Ishikawa (cell line): Measurements from ENCODE around the gene CAMK2D.

ENCODE experiments used
- CEBPB ChIP-seq: IDR thresholded peaks from 2 replicates; pipeline ENCODE4 v1.6.1; 2012
- CREB1 ChIP-seq: IDR thresholded peaks from 2 replicates; pipeline ENCODE4 v1.6.1; 2012; ENCODE audit warnings: low read depth
- EGR1 ChIP-seq: IDR thresholded peaks from 2 replicates; pipeline ENCODE4 v1.6.1; 2012
- EP300 ChIP-seq: IDR thresholded peaks from 2 replicates; pipeline ENCODE4 v1.6.1; 2012; ENCODE audit warnings: borderline replicate concordance
- FOXM1 ChIP-seq: IDR thresholded peaks from 2 replicates; pipeline ENCODE4 v1.6.1; 2012; ENCODE audit warnings: low read depth, borderline replicate concordance
- NFIC ChIP-seq: IDR thresholded peaks from 2 replicates; pipeline ENCODE4 v1.6.1; 2012
- RAD21 ChIP-seq: IDR thresholded peaks from 2 replicates; pipeline ENCODE4 v1.6.1; 2012; ENCODE audit warnings: low read depth
- TAF1 ChIP-seq: IDR thresholded peaks from 2 replicates; pipeline ENCODE4 v1.6.1; 2012; ENCODE audit warnings: low read depth, mild to moderate bottlenecking
- TCF12 ChIP-seq: IDR thresholded peaks from 2 replicates; pipeline ENCODE4 v1.6.1; 2012; ENCODE audit warnings: low read depth
- TEAD4 ChIP-seq: IDR thresholded peaks from 2 replicates; pipeline ENCODE4 v1.6.1; 2012
- YY1 ChIP-seq: IDR thresholded peaks from 2 replicates; pipeline ENCODE4 v1.6.1; 2012; ENCODE audit warnings: low read depth
- ZBTB7A ChIP-seq: IDR thresholded peaks from 2 replicates; pipeline ENCODE4 v1.6.1; 2012; ENCODE audit warnings: low read depth
- TF ChIP-seq, protein P1 (sequence below): IDR thresholded peaks from 2 replicates; pipeline ENCODE4 v1.6.1; 2012
- TF ChIP-seq, protein P2 (sequence below): IDR thresholded peaks from 2 replicates; pipeline ENCODE4 v1.6.1; 2012; ENCODE audit warnings: low read depth, mild to moderate bottlenecking
- TF ChIP-seq, protein P3 (sequence below): IDR thresholded peaks from 2 replicates; pipeline ENCODE4 v1.6.1; 2012

CAMK2D gene

DNA sequence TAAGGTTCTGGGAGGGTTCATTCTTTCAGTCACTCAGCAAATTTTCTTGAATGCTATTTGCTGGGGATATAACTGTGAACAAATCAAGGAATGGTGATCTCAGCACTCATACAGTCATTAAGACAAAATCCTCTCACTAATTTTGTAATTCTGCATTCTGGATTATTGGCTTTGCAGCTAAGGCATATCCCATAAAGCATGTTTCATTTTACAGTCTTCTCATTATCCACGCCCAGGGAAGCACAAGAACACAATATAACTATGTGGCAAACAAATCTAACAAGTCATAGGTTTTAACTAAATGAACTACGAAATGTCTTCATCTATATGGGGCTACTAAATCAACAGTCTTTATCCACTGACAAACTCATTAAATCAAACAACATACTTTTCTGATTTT, 139.9 kb downstream of the CAMK2D start:
- TF ChIP-seq EP300 = no peak

DNA sequence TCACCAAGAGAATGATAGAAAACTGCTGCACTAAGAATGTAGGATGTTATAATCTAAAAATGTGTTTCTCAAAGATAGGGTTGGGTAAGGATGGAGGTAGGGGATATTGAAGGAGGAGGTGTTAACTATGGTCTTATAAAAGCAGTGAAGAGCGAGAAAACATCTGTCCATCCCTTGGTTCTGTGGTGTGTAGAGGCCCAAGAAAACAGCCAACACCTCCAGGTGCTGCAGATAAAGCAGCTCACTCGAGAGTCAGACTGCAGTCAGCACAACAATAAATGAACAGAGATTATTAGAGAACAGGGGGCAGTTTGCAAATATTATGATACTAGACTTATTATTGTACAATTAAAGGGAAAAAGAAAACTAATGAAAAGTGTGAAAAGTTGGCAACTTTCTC, 141.5 kb downstream of the CAMK2D start:
- TF ChIP-seq TEAD4 = no peak
- no peak for TF ChIP-seq EGR1
- no peak for TF ChIP-seq RAD21
- TF ChIP-seq CREB1 = no peak
- TF ChIP-seq TAF1 = no peak

DNA sequence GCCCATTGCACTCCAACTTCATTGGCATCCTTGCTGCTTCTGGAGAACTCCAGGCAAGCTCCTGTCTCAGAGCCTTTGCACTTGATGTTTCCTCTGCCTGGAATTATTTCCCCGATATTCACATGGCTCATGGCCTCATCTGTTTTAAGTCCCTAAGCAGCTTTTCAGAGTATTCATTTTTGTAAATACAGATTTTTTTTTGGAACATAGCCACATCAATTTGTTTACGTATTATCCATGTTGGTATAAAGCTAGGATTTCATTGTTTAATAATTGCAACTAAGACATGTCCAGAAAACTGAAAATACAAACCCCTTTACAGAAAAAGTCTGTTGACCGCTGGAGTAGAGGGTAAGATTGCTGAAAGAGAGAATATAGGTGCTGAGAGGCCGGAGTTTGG, 142.0 kb downstream of the CAMK2D start:
- no peak for TF ChIP-seq NFIC
- TF ChIP-seq, protein P1, sequence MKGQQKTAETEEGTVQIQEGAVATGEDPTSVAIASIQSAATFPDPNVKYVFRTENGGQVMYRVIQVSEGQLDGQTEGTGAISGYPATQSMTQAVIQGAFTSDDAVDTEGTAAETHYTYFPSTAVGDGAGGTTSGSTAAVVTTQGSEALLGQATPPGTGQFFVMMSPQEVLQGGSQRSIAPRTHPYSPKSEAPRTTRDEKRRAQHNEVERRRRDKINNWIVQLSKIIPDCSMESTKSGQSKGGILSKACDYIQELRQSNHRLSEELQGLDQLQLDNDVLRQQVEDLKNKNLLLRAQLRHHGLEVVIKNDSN = no peak
- no peak for TF ChIP-seq ZBTB7A
- TF ChIP-seq, protein P2, sequence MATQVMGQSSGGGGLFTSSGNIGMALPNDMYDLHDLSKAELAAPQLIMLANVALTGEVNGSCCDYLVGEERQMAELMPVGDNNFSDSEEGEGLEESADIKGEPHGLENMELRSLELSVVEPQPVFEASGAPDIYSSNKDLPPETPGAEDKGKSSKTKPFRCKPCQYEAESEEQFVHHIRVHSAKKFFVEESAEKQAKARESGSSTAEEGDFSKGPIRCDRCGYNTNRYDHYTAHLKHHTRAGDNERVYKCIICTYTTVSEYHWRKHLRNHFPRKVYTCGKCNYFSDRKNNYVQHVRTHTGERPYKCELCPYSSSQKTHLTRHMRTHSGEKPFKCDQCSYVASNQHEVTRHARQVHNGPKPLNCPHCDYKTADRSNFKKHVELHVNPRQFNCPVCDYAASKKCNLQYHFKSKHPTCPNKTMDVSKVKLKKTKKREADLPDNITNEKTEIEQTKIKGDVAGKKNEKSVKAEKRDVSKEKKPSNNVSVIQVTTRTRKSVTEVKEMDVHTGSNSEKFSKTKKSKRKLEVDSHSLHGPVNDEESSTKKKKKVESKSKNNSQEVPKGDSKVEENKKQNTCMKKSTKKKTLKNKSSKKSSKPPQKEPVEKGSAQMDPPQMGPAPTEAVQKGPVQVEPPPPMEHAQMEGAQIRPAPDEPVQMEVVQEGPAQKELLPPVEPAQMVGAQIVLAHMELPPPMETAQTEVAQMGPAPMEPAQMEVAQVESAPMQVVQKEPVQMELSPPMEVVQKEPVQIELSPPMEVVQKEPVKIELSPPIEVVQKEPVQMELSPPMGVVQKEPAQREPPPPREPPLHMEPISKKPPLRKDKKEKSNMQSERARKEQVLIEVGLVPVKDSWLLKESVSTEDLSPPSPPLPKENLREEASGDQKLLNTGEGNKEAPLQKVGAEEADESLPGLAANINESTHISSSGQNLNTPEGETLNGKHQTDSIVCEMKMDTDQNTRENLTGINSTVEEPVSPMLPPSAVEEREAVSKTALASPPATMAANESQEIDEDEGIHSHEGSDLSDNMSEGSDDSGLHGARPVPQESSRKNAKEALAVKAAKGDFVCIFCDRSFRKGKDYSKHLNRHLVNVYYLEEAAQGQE = no peak
- TF ChIP-seq EP300 = no peak
- no peak for TF ChIP-seq FOXM1
- TF ChIP-seq TAF1 = no peak
- no peak for TF ChIP-seq TCF12
- TF ChIP-seq CREB1 = no peak
- TF ChIP-seq CEBPB = no peak
- no peak for TF ChIP-seq EGR1
- no peak for TF ChIP-seq TEAD4
- TF ChIP-seq YY1 = no peak
- TF ChIP-seq, protein P3, sequence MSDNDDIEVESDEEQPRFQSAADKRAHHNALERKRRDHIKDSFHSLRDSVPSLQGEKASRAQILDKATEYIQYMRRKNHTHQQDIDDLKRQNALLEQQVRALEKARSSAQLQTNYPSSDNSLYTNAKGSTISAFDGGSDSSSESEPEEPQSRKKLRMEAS = no peak
- no peak for TF ChIP-seq RAD21

DNA sequence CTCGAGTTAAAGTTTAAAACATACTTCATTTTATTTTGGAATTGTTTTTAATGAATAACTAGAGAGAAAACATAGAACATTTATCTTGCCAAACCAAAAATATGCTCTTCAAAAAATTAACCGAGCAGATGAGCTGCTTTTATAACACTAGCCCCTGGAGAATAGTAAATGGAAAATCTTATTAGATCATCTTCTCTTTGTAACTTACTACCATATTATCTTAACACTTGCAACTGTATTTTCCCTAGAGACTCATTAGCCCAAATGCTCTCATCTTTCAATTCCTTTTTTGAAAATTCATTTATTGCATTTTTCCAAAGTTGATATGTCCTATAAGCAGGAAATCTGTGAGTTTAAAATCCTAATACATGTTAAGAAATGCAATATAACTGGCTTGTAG, 143.3 kb downstream of the CAMK2D start:
- TF ChIP-seq FOXM1 = no peak
- no peak for TF ChIP-seq RAD21
- TF ChIP-seq ZBTB7A = no peak

DNA sequence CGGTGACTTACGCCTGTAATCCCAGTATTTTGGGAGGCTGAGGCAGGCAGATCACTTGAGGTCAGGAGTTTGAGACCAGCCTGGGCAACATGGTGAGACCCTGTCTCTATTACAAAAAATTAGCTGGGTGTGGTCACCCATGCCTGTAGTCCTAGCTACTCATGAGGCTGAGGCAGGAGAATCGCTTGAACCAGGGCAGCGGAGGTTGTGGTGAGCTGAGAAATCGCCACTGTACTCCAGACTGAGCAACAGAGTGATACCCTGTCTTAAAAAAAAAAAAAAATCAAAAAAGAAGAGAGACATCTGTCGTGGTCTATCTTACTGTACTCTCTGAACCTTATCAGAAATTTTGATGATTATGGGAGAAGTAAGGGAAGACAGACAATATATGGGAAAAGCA, 144.3 kb downstream of the CAMK2D start:
- TF ChIP-seq, protein P2 = no peak
- TF ChIP-seq EP300 (no peak), EGR1 (no peak), TEAD4 (no peak), YY1 (no peak), TCF12 (no peak), TAF1 (no peak), CEBPB (no peak), FOXM1 (no peak), CREB1 (no peak), ZBTB7A (no peak), NFIC (no peak), RAD21 (no peak)
- TF ChIP-seq, protein P1 = no peak
- TF ChIP-seq, protein P3 = no peak

DNA sequence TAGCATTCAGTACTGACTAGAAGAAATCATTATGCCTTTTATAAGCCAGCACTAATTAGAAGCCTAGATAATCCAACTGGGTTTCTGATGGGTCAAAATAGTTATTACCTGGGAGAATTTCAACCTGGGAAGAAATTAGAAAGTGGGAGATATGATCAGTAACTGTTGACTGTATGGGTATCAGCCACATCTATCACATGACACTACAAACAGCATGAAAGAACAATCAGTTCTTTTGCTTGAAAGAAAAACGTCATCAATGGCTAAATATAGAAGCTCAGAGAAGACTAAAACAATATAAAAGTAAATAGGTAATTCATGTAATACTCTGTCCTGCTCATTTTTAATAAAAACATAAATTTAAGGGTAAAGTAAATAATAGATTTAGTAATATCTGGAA, 145.1 kb downstream of the CAMK2D start:
- no peak for TF ChIP-seq YY1
- no peak for TF ChIP-seq TEAD4
- no peak for TF ChIP-seq TAF1

DNA sequence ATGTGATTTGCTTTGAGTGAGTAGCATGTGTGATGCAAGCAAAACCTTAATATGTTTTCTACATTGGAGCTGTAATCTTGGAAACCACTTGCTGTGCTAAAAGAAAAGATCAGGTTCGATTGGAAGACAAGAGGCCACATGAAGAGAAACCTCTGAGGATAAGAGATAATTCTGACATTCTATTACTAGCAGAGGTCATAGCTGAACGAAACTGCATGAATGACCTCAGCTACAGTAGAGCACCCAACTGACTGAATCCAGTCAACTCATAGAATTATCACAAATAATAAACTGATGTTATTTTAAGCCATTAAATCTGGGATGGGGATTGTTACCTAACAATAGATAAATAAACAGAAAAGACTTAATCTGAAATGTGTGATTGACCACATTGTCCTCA, 147.1 kb downstream of the CAMK2D start:
- TF ChIP-seq EGR1 = no peak
- no peak for TF ChIP-seq CREB1
- TF ChIP-seq TAF1 = no peak
- no peak for TF ChIP-seq EP300
- no peak for TF ChIP-seq TCF12
- no peak for TF ChIP-seq RAD21
- TF ChIP-seq, protein P2 = no peak
- TF ChIP-seq, protein P3 = no peak
- TF ChIP-seq FOXM1 = no peak
- no peak for TF ChIP-seq YY1
- no peak for TF ChIP-seq ZBTB7A
- no peak for TF ChIP-seq NFIC
- no peak for TF ChIP-seq TEAD4
- no peak for TF ChIP-seq CEBPB
- TF ChIP-seq, protein P1 = no peak
